ENCODE data around the gene MED9. TPM values are rescaled to one million over a fixed set of nuclear protein-coding genes. Genes with fewer than 3 reads are reported as not detected.

The MED9 gene, protein sequence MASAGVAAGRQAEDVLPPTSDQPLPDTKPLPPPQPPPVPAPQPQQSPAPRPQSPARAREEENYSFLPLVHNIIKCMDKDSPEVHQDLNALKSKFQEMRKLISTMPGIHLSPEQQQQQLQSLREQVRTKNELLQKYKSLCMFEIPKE
- total RNA-seq: 7.4 and 10.6 TPM in 2 replicates

DNA sequence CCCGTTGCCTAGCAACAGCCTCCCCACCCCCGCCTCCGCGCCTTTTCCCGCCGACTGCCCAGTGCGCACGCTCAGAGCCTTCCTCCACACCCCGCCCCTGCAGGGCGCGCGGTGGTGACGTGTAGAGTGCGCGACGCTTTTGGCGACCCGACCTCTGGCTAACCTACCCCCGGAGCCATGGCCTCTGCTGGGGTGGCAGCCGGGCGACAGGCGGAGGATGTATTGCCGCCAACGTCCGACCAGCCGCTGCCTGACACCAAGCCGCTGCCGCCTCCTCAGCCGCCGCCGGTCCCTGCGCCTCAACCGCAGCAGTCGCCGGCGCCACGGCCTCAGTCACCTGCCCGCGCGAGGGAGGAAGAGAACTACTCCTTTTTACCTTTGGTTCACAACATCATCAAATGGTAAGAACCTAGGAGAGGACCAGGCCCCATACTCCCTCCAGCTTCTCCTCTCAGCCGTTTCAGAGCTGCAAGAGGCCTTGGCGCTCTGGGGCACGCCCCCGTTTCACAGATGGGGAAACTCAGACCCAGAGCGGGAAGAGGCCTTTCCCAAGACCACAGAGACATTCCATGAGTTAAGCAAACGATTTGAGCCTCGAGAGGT is at the start of gene MED9:
Gene MED9 (plus strand): TSS at position 136 of the 603 bp plus-strand sequence. CDS start 42 bp downstream, at position 178.

DNA sequence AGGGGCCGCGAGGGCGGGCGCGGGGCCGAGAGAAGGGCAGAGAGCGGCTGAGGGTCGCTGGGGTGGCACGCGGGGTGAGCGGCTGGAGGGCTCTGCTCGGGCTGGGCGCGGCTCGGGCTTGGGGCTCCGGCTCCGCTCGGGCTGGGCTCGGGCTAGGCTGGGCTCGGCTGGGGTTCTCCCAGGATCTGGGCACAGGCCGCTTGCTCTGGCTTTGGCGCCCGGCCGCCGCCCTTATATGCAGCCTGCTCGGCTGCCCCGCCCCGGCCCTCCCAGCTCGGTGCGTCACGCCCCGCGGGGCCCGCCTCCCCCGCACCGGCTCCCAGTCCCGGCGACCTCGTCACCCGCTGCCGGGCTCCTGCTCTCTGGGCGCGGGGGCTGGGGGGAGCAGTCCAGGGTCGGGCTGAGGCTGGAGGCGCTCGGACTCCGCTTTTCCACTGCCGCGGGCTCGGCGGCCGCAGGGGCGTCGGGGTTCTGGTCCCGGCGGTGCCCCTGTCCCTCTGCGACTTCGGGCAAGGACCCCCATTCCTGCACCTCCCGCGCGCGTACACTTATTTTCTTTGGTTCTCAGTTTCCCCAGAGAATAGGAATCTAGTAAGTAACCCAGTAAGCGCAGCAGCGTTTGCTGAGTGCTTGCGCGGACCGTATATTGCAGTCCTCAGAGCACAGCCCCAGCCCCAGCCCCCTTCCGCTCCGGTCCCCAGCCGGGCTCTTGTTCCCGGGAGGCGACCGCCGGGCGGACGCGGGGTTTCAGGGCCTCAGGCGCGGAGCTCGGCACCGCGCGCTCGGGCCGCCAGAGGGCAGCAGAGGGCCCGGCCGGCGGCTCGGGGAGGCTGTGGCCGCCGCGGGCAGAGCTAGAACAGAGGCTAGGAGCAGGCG is 19.6 kb downstream of the MED9 start, which contains the start of gene RASD1:
Gene RASD1 (minus strand): TSS at position 207 of the 876 bp plus-strand sequence. CDS start 214 bp downstream, outside the sequence.

Other genes with a start within 250 kb of the MED9 start
- gene FLCN, start 239.8 kb upstream of the MED9 start, total RNA-seq: 62.9 and 67.0 TPM in 2 replicates
- gene COPS3, start 195.8 kb upstream of the MED9 start, total RNA-seq: 66.2 and 67.0 TPM in 2 replicates
- gene NT5M, start 173.6 kb upstream of the MED9 start, total RNA-seq: 1.1 and 1.4 TPM in 2 replicates
- gene RASD1, start 19.4 kb downstream of the MED9 start, total RNA-seq: 0.43 and 0.79 TPM in 2 replicates
- 13.8 and 20.5 TPM in 2 replicates for gene PEMT, start 114.7 kb downstream of the MED9 start, total RNA-seq
- 3.9 and 4.3 TPM in 2 replicates for gene RAI1, start 204.5 kb downstream of the MED9 start, total RNA-seq